Hepatocyte (in vitro differentiated cells): ENCODE results near the gene FN3K.

ENCODE experiments used
- CTCF ChIP-seq: fragments of 200-600 bp; sonication (generic); IDR thresholded peaks from 2 replicates; pipeline ENCODE4 v1.5.1; 2016; ENCODE audit warnings: antibody characterized with exemption, mild to moderate bottlenecking; ENCODE audit not compliant: poor library complexity
- EZH2 ChIP-seq: fragments of 200-600 bp; sonication (generic); IDR thresholded peaks from 2 replicates; pipeline ENCODE4 v1.6.1; 2016; ENCODE audit warnings: antibody characterized with exemption, mild to moderate bottlenecking, borderline replicate concordance
- EZH2phosphoT487 ChIP-seq: fragments of 200-600 bp; sonication (generic); IDR thresholded peaks from one replicate; pipeline ENCODE4 v1.6.1; 2018; ENCODE audit warnings: antibody characterized with exemption, mild to moderate bottlenecking, low read depth, moderate library complexity; ENCODE audit not compliant: unreplicated experiment, severe bottlenecking

DNA sequence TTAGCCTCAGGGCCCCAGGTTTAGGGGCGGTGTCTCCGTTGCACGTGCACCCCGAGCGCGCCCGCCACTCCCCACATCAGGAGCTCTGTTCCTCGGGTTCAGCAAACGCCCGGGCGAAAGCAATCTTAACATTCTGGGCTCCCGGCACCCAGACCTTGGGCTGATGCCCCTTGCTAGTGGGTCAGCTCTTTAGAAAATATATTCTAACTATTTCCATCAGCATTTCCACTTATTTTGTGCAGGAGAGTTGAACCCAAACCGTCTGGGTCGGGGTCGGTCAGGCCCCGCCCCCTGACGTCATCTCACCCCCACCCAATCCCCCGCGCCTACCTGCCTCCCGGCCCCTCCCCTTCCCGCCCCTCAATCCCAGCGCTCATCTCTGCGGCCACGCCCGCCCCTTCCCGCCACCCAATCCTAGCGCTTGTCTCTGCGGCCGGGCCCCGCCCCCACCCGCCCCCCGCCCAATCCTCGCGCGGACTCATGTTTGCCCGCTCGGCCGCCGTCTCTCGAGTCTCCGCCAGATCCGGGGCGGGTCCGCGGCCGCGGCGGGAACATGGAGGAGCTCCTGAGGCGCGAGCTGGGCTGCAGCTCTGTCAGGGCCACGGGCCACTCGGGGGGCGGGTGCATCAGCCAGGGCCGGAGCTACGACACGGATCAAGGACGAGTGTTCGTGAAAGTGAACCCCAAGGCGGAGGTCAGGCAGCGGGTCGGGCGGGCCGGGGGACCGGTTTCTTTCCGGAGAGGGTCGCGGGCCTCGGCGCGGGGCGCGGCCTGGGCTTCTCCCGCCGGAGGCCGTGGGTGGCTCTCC, 19.0 kb upstream of the FN3K start, which contains the start of gene FN3KRP:
- TF ChIP-seq CTCF, result no peak
- no peak for TF ChIP-seq EZH2phosphoT487
- no peak for TF ChIP-seq EZH2
